Measurements from ENCODE around the gene HAAO.
"Not testable (repeated sequence)": the region's sequence is repeated elsewhere in the genome, so short reads cannot be mapped to it uniquely, and the experiment has no call there.

Gene HAAO

DNA sequence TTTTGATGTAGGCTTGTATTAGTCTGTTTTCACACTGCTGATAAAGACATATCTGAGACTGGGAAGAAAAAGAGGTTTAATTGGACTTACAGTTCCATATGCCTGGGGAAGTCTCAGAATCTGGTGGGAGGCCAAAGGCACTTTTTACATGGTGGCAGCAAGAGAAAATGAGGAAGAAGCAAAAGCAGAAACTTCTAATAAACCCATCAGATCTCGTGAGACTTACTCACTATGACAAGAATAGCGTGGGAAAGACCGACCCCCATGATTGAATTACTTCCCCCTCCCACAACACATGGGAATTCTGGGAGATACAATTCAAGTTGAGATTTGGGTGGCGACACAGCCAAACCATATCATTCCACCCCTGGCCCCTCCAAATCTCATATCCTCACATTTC, 61.1 kb downstream of the HAAO start:
- not testable (repeated sequence) for H3K36me3 Mint-ChIP-seq (ENCODE audit: insufficient read depth); H3K27me3 Mint-ChIP-seq; H3K27ac Mint-ChIP-seq; H3K4me3 Mint-ChIP-seq; H3K4me1 Mint-ChIP-seq (ENCODE audit: low read depth in 2 of 2); DNase-seq; ATAC-seq (replicated peaks)
- peaks cover 4 to 10% of the 10 kb centered on the region in 2 donors for H3K9me3 Mint-ChIP-seq

DNA sequence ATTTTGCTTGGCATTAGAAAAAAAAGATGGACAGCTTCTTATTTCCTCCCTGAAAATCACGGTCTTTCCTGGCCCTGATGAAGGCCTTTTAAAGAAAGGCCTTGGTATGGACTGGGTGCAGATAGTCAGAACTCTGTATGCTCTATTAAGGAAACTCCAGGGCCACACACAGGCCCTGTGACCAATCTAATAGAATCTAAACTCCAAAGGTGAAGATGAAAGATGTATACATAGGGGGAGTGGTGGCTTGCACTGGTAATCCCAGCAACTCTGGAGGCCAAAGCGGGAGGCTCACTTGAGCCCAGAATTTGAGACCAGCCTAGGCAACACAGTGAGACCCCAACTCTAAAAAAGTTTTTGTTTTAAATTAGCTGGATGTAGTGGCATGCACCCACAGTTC, 65.7 kb downstream of the HAAO start:
- Mint-ChIP-seq H3K4me3 (no peak overlapping the region), H3K27me3 (no peaks in the 10 kb centered on the region)

DNA sequence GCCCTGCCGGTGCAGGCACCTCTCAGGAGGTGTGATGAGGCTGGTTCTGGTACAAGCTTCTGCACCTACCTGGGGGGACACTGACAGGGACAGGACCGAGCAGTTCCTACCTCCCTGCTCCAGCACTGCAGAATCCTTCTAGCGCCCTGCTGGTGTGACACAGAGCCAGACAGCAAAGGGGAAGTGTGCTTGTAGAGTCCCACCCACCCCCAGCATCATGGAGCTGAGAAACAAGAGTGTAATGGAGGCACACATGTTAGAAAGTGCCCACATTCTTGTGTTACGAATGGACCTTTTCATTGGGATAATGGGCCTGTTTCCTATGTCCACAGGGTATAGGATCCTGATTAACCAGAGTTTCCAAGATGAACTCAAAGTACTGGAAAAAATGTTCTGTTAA, 66.7 kb downstream of the HAAO start:
- Mint-ChIP-seq H3K4me3 (no peak overlapping the region), H3K9me3 (no peaks in the 10 kb centered on the region), H3K27ac (no peak overlapping the region), H3K4me1 (ENCODE audit: low read depth in 2 of 2) (peaks cover 0 to 5% of the 10 kb centered on the region in 2 donors), H3K27me3 (no peaks in the 10 kb centered on the region), H3K36me3 (ENCODE audit: insufficient read depth) (no peaks in the 10 kb centered on the region)
- DNase-seq = no peak
- ATAC-seq (replicated peaks) = no peak

More for the DNA sequence above, 65.7 kb downstream of the HAAO start:
- Mint-ChIP-seq H3K9me3 (no peaks in the 10 kb centered on the region), H3K27ac (no peak overlapping the region), H3K4me1 (ENCODE audit: low read depth in 2 of 2) (peaks cover 0 to 10% of the 10 kb centered on the region in 2 donors), H3K36me3 (ENCODE audit: insufficient read depth) (no peaks in the 10 kb centered on the region)
- DNase-seq (no peak), ATAC-seq (replicated peaks) (no peak)

DNA sequence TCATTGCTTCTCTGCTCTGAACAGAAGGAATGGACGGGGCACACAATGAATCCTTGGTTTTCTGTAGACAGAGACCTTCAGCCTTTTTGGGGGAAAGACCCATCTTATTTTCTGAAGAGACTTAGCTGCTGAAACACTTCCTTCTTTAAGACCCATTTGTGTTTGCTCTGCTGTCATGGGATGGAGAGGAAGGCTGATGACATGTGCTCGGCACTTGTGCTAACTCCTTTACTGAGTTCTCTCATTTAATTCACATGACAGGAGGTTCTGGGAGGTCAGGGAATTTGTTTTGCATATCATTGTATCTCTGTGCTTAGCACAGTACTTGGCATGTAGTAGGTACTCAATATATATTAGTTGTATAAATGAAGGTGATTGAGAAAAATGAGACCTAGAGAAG, 67.5 kb downstream of the HAAO start:
- DNase-seq (no peak), ATAC-seq (replicated peaks) (no peak)
- Mint-ChIP-seq H3K27me3 (no peaks in the 10 kb centered on the region), H3K27ac (no peak overlapping the region), H3K9me3 (no peaks in the 10 kb centered on the region), H3K4me1 (ENCODE audit: low read depth in 2 of 2) (peaks cover 0 to 4% of the 10 kb centered on the region in 2 donors), H3K36me3 (ENCODE audit: insufficient read depth) (no peaks in the 10 kb centered on the region), H3K4me3 (no peak overlapping the region)

DNA sequence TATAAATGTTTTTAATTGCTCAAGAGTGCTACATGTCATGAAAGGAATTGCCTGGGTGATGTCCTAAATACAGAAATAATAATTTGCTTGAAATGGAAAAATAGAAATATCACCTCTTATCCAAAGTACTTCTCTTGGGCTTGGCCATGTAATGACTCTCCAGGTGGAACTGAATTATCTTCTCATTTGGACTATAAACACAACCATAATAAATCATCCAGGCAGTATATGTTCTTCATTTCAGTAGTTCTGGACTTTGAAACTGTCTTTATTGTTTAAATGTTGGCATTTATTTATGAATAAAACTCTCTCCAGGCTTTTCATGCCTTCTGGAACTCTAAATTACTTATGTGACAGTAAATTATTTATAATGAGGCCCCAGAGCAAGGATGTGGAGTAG, 68.9 kb downstream of the HAAO start:
- Mint-ChIP-seq H3K27ac (no peak overlapping the region), H3K36me3 (ENCODE audit: insufficient read depth) (no peaks in the 10 kb centered on the region), H3K9me3 (no peaks in the 10 kb centered on the region), H3K27me3 (no peaks in the 10 kb centered on the region), H3K4me1 (ENCODE audit: low read depth in 2 of 2) (peaks cover 0 to 4% of the 10 kb centered on the region in 2 donors), H3K4me3 (no peak overlapping the region)
- ATAC-seq (replicated peaks) (no peak), DNase-seq (no peak)

DNA sequence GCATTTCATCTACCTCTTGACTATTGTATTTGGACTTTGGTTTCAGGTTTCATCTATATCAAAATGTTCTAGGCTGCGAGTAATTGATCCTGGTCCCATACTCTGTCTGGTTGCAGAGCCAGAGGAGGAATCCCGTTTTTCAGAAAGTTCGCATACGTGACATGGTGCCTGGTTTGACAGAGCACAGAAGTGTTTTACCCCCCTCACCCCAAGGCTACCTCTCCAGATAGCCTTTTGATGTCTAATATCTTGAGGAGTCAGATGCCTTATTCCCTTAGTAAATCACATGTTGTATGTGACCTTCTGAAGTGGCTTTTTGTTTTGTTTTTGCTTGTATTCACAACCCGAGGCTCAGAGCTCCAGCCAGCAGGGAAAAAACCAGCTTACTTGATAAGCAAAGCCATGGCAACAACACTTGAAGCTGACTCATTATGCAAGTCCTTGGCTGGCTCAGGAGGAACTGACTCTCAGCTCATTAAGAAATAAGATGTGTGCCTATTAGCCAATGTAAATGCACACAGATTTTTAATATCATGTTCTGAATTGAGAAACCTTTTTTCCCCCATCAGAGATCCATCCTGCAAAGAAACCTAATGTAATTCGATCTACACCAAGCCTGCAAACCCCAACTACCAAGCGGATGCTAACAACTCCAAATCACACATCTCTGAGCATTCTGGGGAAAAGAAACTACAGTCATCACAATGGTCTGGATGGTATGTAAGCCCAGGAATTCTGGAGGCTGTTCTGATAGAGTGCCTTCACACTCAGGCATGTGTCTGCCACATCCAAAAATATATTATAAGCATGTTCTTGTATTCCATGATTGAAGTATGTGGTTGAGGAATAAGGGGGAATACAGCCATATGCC, 69.8 kb downstream of the HAAO start:
- no peaks in the 10 kb centered on the region for H3K27me3 Mint-ChIP-seq
- H3K4me1 Mint-ChIP-seq (ENCODE audit: low read depth in 2 of 2) = peaks cover 0 to 4% of the 10 kb centered on the region in 2 donors
- DNase-seq (no peak), ATAC-seq (replicated peaks) (peak; percentile 29)
- no peak overlapping the region for H3K4me3 Mint-ChIP-seq
- no peak overlapping the region for H3K27ac Mint-ChIP-seq
- H3K36me3 Mint-ChIP-seq (ENCODE audit: insufficient read depth) = no peaks in the 10 kb centered on the region
- no peaks in the 10 kb centered on the region for H3K9me3 Mint-ChIP-seq

DNA sequence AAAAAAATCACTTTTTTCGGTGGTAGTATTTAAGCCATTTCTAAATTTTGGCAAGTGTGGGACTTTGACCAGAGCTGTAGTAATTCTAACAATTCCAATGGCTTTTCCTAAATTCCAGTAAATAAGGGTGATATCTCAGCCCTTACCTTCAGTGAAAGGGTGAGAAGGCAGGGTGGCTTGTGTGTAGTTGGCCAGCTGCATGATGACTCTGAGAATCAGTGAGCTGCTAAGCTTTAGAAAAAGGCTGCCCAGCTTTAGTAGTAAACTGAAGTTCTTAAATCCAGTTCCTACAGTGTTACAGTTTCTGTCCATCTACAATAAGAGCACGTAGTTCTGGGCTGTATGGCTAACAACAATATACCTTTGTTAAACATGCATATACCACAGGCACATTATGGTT, 70.5 kb downstream of the HAAO start:
- Mint-ChIP-seq H3K4me1 (ENCODE audit: low read depth in 2 of 2) (peaks cover 0 to 3% of the 10 kb centered on the region in 2 donors), H3K36me3 (ENCODE audit: insufficient read depth) (no peaks in the 10 kb centered on the region), H3K27me3 (no peaks in the 10 kb centered on the region), H3K27ac (no peak overlapping the region), H3K4me3 (no peak overlapping the region), H3K9me3 (no peaks in the 10 kb centered on the region)
- DNase-seq (no peak), ATAC-seq (replicated peaks) (no peak)
